Endothelial cell of umbilical vein (primary cell): Measurements from ENCODE around the gene SGCE. TPM values are rescaled to one million over a fixed set of nuclear protein-coding genes. Genes with fewer than 3 reads are reported as not detected.

ENCODE experiments used
- BruUV-seq: library from RNA; stranded (reverse); fragments of 400-500 nt; replicated peaks from 2 replicates; lab custom pipeline; 2021; lab: Mats Ljungman, UMichigan
- CTCF ChIA-PET: fragments of 300-600, 350-600 bp; sonication (Branson Sonifier 250); formaldehyde crosslinking; loops from one replicate; lab custom pipeline; 2021; ENCODE audit warnings: antibody characterized with exemption, inconsistent platforms; lab: Charles Lee
- POLR2A ChIA-PET: fragments of 300-600, 350-600 bp; sonication (Branson Sonifier 250); formaldehyde crosslinking; loops from one replicate; lab custom pipeline; 2021; ENCODE audit warnings: antibody characterized with exemption, inconsistent platforms; lab: Charles Lee
- DNase-seq: peaks from one replicate; pipeline ENCODE4 v3.0.0-alpha.2; 2011; ENCODE audit warnings: low read depth, low spot score
- FAIRE-seq: peaks from 2 replicates; lab custom pipeline; 2011; peaks lifted over from hg19 to GRCh38; lab: Jason Lieb, UNC
- H2AFZ ChIP-seq: 2 replicates; pipeline ENCODE4 v1.6.0; 2012; ENCODE audit warnings: low read depth, low read length, control low read depth, inconsistent platforms
- H3K27ac ChIP-seq: 2 replicates; pipeline ENCODE4 v1.5.1; 2011; ENCODE audit warnings: low read depth, mild to moderate bottlenecking, control low read depth, low read length, moderate library complexity; ENCODE audit not compliant: insufficient read depth
- H3K27me3 ChIP-seq, 2 experiments: 2 replicates each; pipeline versions ENCODE4 v1.6.0 to v1.6.1; 2011; ENCODE audit warnings: low read length in 2 of 2, mixed read lengths in 1 of 2; ENCODE audit not compliant: control insufficient read depth in 2 of 2, insufficient read depth in 2 of 2
- H3K36me3 ChIP-seq, 2 experiments: 2 replicates in 1 of 2; 3 replicates in 1 of 2; pipeline ENCODE4 v1.5.1; 2011; ENCODE audit warnings: low read length in 2 of 2, mild to moderate bottlenecking in 1 of 2, moderate library complexity in 1 of 2; ENCODE audit not compliant: control insufficient read depth in 2 of 2, insufficient read depth in 2 of 2; ENCODE audit errors: extremely low read depth in 1 of 2
- H3K4me1 ChIP-seq: 3 replicates; pipeline ENCODE4 v1.5.1; 2011; ENCODE audit warnings: mild to moderate bottlenecking, low read length; ENCODE audit not compliant: control insufficient read depth, insufficient read depth; ENCODE audit errors: extremely low read depth
- H3K4me2 ChIP-seq: 2 replicates; pipeline ENCODE4 v1.6.1; 2011; ENCODE audit warnings: low read length, control low read depth, mixed read lengths; ENCODE audit not compliant: insufficient read depth
- H3K4me3 ChIP-seq, 3 experiments: fragments of 200-600 bp in 1 of 3; sonication (generic), shearing (Covaris generic) in 1 of 3; replicated peaks in 1 of 3; 2 replicates each; pipeline ENCODE4 v1.5.1; 2011 to 2016; ENCODE audit warnings: control low read depth in 3 of 3, low read length in 3 of 3, mild to moderate bottlenecking in 2 of 3, inconsistent platforms in 1 of 3, low read depth in 1 of 3, moderate library complexity in 1 of 3; ENCODE audit not compliant: insufficient read depth in 1 of 3
- H3K79me2 ChIP-seq: 2 replicates; pipeline ENCODE4 v1.6.0; 2012; ENCODE audit warnings: low read length, inconsistent platforms; ENCODE audit not compliant: control insufficient read depth, insufficient read depth
- H3K9ac ChIP-seq: replicated peaks from 2 replicates; pipeline ENCODE3; 2011; ENCODE audit warnings: low read length, control low read depth; ENCODE audit not compliant: insufficient read depth; ENCODE audit errors: extremely low read depth
- H3K9me1 ChIP-seq: replicated peaks from 3 replicates; pipeline ENCODE4 v1.6.0; 2011; ENCODE audit warnings: mild to moderate bottlenecking, low read length; ENCODE audit not compliant: control insufficient read depth, insufficient read depth; ENCODE audit errors: extremely low read depth
- H3K9me3 ChIP-seq: replicated peaks from 2 replicates; pipeline ENCODE4 v1.5.1; 2012; ENCODE audit warnings: low read length, inconsistent platforms; ENCODE audit not compliant: control insufficient read depth, insufficient read depth
- H4K20me1 ChIP-seq: replicated peaks from 2 replicates; pipeline ENCODE3; 2011; ENCODE audit warnings: mild to moderate bottlenecking, low read length; ENCODE audit not compliant: control insufficient read depth, insufficient read depth; ENCODE audit errors: extremely low read depth
- EZH2 ChIP-seq: IDR thresholded peaks from 2 replicates; pipeline ENCODE4 v1.6.1; 2012; ENCODE audit warnings: borderline replicate concordance, low read depth, mild to moderate bottlenecking, moderate library complexity, low read length, inconsistent platforms; ENCODE audit not compliant: severe bottlenecking
- FOS ChIP-seq: IDR thresholded peaks from 2 replicates; pipeline ENCODE4 v1.6.1; 2011; ENCODE audit warnings: mild to moderate bottlenecking, low read length, moderate library complexity, borderline replicate concordance; ENCODE audit not compliant: insufficient read depth
- GATA2 ChIP-seq: IDR thresholded peaks from 2 replicates; pipeline ENCODE4 v1.7.0; 2011; ENCODE audit warnings: low read depth, mild to moderate bottlenecking, moderate library complexity, mixed read lengths, low read length; ENCODE audit not compliant: insufficient read length, insufficient read depth
- MYC ChIP-seq: IDR thresholded peaks from one replicate; pipeline ENCODE4 v1.6.1; 2011; ENCODE audit warnings: mild to moderate bottlenecking, low read depth, low read length
- POLR2A ChIP-seq: IDR thresholded peaks from 2 replicates; pipeline ENCODE4 v1.6.1; 2012; ENCODE audit warnings: low read depth, mild to moderate bottlenecking, control low read depth, low read length
- POLR2AphosphoS5 ChIP-seq: IDR thresholded peaks from 2 replicates; pipeline ENCODE4 v1.6.1; 2012; ENCODE audit warnings: low read depth, mild to moderate bottlenecking, control low read depth, low read length, moderate library complexity; ENCODE audit not compliant: insufficient read depth
- dilution Hi-C: fragments of 300-500 bp; cut with MboI; formaldehyde crosslinking; loops from one replicate; pipeline ENCODE4 v1.15.0; 2019; ENCODE audit warnings: low sequenced_read_pairs; ENCODE audit not compliant: extremely low pct_ligation_motif_present
- intact Hi-C: fragments of 100-400 bp; cut with micrococcal nuclease; formaldehyde crosslinking; loops from one replicate; pipeline ENCODE4 v1.10.0; 2022
- polyA plus RNA-seq, 4 experiments: library from polyadenylated mRNA; depleted of rRNA in 3 of 4; stranded (reverse) in 3 of 4; unstranded in 1 of 4; fragments of >200 nt; gene quantifications; 2 replicates each; pipeline versions ENCODE4 v1.2.1 to v1.2.3, GENCODE V29; 2011 to 2012; ENCODE audit warnings: missing spikeins in 1 of 4
- total RNA-seq: library from RNA; stranded (reverse); gene quantifications from 2 replicates; pipeline ENCODE4 v1.2.3, GENCODE V29; 2021
- TF ChIP-seq, protein P1 (sequence below), 2 donors: IDR thresholded peaks; 1 replicate in 1 of 2; 2 replicates in 1 of 2; pipeline ENCODE4 v1.5.1; 2011; ENCODE audit warnings: low read length in 2 of 2, mild to moderate bottlenecking in 2 of 2, moderate library complexity in 2 of 2, control low read depth in 1 of 2, inconsistent platforms in 1 of 2, low read depth in 1 of 2; ENCODE audit not compliant: insufficient read depth in 1 of 2; ENCODE audit errors: extremely low read depth in 1 of 2
- TF ChIP-seq, protein P2 (sequence below): IDR thresholded peaks from 2 replicates; pipeline ENCODE4 v1.6.1; 2011; ENCODE audit not compliant: insufficient read depth, insufficient read length

SGCE gene
- total and polyA plus RNA-seq, 2 donors (not counting 3 experiments of a cell fraction or from before 2014, with no cell fraction given) = 46.8 to 53.3 TPM

- CTCF ChIA-PET = no interaction called here
- Histone ChIP-seq H2AFZ (no peak overlapping the region), H3K79me2 (no peaks in the 10 kb centered on the region), H3K27me3 (no peaks in the 10 kb centered on the region), H3K36me3 (no peaks in the 10 kb centered on the region), H4K20me1 (no peaks in the 10 kb centered on the region), H3K4me2 (no peak overlapping the region), H3K4me1 (peaks cover 3% of the 10 kb centered on the region), H3K27ac (no peak overlapping the region), H3K4me3 (no peak overlapping the region), H3K9me3 (no peaks in the 10 kb centered on the region), H3K9ac (no peak overlapping the region), H3K9me1 (no peaks in the 10 kb centered on the region)
- no TSS peak for BruUV-seq
- dilution Hi-C loops (no loop called here), intact Hi-C loops (no loop called here)
- DNase-seq = no peak
- no peak for FAIRE-seq
- TF ChIP-seq MYC = no peak
- no peak for TF ChIP-seq POLR2A
- TF ChIP-seq, protein P1, sequence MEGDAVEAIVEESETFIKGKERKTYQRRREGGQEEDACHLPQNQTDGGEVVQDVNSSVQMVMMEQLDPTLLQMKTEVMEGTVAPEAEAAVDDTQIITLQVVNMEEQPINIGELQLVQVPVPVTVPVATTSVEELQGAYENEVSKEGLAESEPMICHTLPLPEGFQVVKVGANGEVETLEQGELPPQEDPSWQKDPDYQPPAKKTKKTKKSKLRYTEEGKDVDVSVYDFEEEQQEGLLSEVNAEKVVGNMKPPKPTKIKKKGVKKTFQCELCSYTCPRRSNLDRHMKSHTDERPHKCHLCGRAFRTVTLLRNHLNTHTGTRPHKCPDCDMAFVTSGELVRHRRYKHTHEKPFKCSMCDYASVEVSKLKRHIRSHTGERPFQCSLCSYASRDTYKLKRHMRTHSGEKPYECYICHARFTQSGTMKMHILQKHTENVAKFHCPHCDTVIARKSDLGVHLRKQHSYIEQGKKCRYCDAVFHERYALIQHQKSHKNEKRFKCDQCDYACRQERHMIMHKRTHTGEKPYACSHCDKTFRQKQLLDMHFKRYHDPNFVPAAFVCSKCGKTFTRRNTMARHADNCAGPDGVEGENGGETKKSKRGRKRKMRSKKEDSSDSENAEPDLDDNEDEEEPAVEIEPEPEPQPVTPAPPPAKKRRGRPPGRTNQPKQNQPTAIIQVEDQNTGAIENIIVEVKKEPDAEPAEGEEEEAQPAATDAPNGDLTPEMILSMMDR (IDR thresholded peaks at IDR 0.05; ENCODE audit: extremely low read depth in 1 of 2, insufficient read depth in 1 of 2, low read depth in 1 of 2, low read length in 2 of 2) = no peak
- TF ChIP-seq, protein P2, sequence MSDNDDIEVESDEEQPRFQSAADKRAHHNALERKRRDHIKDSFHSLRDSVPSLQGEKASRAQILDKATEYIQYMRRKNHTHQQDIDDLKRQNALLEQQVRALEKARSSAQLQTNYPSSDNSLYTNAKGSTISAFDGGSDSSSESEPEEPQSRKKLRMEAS = no peak
- no peak for TF ChIP-seq GATA2
- TF ChIP-seq POLR2AphosphoS5 = no peak
- TF ChIP-seq FOS = no peak
- TF ChIP-seq EZH2 = no peak
- POLR2A ChIA-PET = no interaction called here
Measured at GRCh38 chr7:94664023-94664422, 8.1 kb upstream of the SGCE start.
